Measurements from ENCODE around the gene IL32.

DNA sequence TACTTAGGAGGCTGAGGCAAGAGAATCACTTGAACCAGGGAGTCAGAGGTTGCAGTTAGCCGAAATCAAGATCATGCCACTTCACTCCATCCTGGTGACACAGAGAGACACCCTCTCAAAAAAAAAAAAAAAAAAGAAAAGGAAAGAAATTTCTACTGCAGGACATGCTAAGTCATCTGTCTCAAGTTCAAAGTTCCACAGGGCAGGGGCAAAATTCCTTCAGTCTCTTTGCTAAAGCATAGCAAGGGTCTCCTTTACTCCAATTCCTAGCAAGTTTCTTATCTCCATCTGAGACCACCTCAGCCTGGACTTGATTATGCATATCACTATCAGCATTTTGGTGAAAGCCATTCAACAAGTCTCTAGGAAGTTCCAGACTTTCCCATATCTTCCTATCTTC lies 19.1 kb downstream of the IL32 start:
- TF ChIP-seq, protein P1, sequence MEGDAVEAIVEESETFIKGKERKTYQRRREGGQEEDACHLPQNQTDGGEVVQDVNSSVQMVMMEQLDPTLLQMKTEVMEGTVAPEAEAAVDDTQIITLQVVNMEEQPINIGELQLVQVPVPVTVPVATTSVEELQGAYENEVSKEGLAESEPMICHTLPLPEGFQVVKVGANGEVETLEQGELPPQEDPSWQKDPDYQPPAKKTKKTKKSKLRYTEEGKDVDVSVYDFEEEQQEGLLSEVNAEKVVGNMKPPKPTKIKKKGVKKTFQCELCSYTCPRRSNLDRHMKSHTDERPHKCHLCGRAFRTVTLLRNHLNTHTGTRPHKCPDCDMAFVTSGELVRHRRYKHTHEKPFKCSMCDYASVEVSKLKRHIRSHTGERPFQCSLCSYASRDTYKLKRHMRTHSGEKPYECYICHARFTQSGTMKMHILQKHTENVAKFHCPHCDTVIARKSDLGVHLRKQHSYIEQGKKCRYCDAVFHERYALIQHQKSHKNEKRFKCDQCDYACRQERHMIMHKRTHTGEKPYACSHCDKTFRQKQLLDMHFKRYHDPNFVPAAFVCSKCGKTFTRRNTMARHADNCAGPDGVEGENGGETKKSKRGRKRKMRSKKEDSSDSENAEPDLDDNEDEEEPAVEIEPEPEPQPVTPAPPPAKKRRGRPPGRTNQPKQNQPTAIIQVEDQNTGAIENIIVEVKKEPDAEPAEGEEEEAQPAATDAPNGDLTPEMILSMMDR (conservative IDR thresholded peaks at IDR 0.05; ENCODE audit: low read depth, low read length): no peak
- no peak for TF ChIP-seq EZH2 (IDR thresholded peaks at IDR 0.05; ENCODE audit: borderline replicate concordance, low read depth, low read length, poor library complexity, severe bottlenecking)

Data from A673 (cell line).